GM21528 (cell line): ENCODE results near the gene GYPC.
"Not testable (repeated sequence)": the region's sequence is repeated elsewhere in the genome, so short reads cannot be mapped to it uniquely, and the experiment has no call there.

Source experiments
- ATAC-seq: cut with Tn5 transposase; IDR thresholded peaks from one replicate; pipeline ENCODE4 v1.9.1; 2021; ENCODE audit warnings: mild to moderate bottlenecking, moderate library complexity; ENCODE audit not compliant: unreplicated experiment, low FRiP score

GYPC gene

GRCh38 chr2:126648345-126648786 lies 7.6 kb upstream of the GYPC start:
- not testable (repeated sequence) for ATAC-seq

- ATAC-seq, result no peak
These were observed 6.9 kb upstream of the GYPC start for GRCh38 chr2:126649101-126649500.

GRCh38 chr2:126650994-126651393 lies 5.0 kb upstream of the GYPC start:
- ATAC-seq, result no peak

- ATAC-seq, result no peak
These were observed 3.6 kb upstream of the GYPC start for GRCh38 chr2:126652323-126652891.

- no peak for ATAC-seq
These were observed 2.8 kb upstream of the GYPC start for GRCh38 chr2:126653109-126653508.

GRCh38 chr2:126653761-126654160 lies 2.2 kb upstream of the GYPC start:
- no peak for ATAC-seq

GRCh38 chr2:126655051-126655450 lies 907 bp upstream of the GYPC start:
- no peak for ATAC-seq

- peak; percentile 25 for ATAC-seq
These were observed 631 bp downstream of the GYPC start for GRCh38 chr2:126656431-126657147.

GRCh38 chr2:126657148-126657635 lies 1.2 kb downstream of the GYPC start:
- ATAC-seq, result peak; percentile 26

GRCh38 chr2:126657636-126658318 lies 1.8 kb downstream of the GYPC start:
- peak; percentile 68 for ATAC-seq

- ATAC-seq, result peak; percentile 15
These were observed 2.5 kb downstream of the GYPC start for GRCh38 chr2:126658319-126658904.

GRCh38 chr2:126658905-126659561 lies 3.1 kb downstream of the GYPC start:
- peak; percentile 37 for ATAC-seq

GRCh38 chr2:126659562-126660467 lies 3.9 kb downstream of the GYPC start:
- ATAC-seq, result no peak

- no peak for ATAC-seq
These were observed 5.0 kb downstream of the GYPC start for GRCh38 chr2:126660971-126661370.

GRCh38 chr2:126661702-126662500 lies 5.9 kb downstream of the GYPC start:
- ATAC-seq, result no peak

- ATAC-seq, result no peak
These were observed 6.7 kb downstream of the GYPC start for GRCh38 chr2:126662621-126663020.

- no peak for ATAC-seq
These were observed 7.4 kb downstream of the GYPC start for GRCh38 chr2:126663184-126663963.

- peak; percentile 80 for ATAC-seq
These were observed 8.3 kb downstream of the GYPC start for GRCh38 chr2:126664234-126664633.
